HG02623 (cell line): ENCODE results near the gene TPD52L1.
"Not testable (repeated sequence)": the region's sequence is repeated elsewhere in the genome, so short reads cannot be mapped to it uniquely, and the experiment has no call there.

Experiments used
- ATAC-seq: cut with Tn5 transposase; IDR thresholded peaks from one replicate; pipeline ENCODE4 v1.9.1; 2021; ENCODE audit warnings: moderate library complexity; ENCODE audit not compliant: unreplicated experiment

TPD52L1 gene

DNA sequence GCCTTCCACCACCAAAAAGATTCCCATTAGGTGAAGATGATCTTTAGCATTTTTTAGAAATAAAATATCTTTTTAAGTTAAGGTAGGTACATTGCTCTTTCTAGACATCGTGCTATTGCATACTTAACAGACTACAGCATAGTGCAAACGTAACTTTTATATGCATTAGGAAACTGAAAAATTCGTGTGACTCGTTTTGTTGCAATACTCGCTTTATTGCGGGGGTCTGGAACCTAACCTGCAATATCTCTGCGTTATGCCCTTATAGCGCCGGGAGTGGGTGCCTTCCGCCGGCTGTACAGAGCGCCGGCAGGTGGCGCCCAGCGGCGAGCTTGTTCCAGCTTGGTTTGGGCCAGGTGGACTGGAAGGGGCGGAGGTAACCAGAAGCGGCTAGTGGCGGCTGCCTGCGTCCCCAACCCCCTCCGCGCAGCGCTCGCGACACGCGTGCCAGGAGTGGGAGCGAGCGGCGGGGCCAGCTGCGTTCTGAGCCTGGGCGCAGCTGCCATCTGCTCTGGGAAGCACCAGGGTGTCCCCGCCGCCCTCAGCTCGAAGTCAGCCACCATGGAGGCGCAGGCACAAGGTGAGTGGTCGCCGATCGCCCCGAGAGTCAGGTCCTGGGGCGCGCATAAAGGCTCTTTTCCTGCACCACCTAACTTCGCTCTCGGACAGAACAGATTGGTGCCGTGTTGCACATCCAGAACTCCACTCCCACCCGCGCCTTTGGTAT, at the start of gene TPD52L1:
TSS of gene TPD52L1 (plus strand) at position 383 of the 727 bp plus-strand sequence. CDS start at position 562, 179 bp downstream.
- ATAC-seq = peak; percentile 99

DNA sequence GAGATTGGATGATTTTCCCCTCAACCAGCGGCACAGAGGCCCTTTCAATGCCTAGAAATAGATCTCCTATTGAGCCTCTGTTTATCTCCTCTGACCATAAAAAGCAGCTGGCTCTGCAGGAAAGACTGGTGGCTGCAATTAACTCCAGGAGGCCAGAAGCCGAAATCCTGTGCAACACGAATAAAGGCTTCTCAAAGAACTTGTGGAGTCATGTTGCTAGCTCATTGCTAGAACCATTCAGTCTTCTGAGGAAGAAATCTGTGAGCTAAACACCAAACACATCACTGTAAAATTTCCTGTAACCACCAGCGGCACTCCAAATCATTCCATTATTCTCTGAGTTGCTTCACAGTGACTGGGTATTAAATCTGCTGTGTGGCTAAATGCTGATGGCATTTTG, 49.1 kb upstream of the TPD52L1 start:
- no peak for ATAC-seq

- no peak for ATAC-seq
Measured at GRCh38 chr6:125107048-125107447, 46.5 kb upstream of the TPD52L1 start.

DNA sequence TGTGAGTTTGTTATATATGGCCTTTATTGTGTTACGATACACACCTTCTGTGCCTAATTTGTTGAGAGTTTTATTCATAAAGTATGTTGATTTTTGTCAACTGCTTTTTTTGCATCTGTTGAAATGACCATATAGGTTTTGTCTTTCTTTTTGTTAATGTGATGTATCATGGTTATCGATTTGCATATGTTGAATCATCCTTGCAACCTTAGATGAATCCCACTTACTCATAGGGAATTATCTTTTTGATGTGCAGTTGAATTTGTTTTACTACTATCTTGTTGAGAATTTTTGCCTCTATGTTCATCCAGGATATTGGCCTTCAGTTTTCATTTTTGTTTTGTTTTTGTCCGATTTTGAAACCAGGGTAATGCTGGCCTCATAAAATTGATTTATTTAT, 45.7 kb upstream of the TPD52L1 start:
- no peak for ATAC-seq

DNA sequence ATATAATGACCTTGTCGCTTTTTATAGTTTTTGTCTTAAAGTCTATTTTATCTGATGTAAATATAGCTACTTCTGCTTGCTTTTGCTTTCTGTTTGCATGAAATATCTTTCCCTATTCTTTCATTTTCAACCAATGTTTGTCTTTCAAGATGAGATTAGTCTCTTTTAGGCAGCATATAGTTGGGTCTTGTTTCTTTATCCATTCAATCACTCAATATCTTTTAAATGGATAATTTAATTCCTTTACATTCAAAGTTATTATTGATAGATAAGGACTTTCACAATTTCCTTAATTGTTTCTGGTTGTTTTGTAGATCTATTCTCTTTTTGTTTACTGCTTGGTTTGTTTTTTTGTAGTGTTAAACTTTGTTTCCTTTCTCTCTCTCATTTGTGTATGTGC, 43.5 kb upstream of the TPD52L1 start:
- ATAC-seq = no peak

DNA sequence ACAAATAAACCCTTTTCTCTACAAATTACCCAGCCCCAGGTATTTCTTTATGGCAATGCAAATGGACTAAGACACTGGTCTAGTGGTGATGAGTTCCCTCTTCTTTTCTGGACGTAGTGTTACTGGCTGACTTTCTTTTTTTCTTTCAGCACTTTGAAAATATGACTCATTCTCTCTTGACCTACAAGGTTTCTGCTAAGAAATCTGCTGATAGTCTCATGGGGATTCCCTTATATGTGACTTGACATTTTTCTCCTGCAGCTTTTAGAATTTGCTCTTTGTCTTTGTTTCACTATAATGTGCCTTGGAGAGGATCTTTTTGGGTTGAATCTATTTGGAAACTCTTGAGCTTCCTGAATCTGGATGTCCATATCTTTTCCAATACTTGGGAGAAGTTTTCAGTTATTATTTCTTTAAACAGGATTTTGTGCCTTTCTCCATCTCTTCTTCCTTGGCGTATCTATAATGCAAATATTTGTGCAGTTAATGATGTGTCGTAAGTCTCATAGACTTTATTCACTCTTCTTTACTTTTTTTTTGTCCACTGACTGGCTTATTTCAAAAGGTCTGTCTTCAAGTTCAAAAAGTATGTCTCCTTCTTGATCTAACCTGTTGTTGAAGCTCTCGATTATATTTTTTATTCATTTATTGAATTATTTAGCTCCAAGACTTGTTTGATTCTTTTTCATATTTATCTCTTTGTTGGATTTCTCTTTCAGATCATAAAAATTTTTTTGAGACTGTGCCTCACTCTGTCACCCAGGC, 42.2 kb upstream of the TPD52L1 start:
- ATAC-seq = no peak

DNA sequence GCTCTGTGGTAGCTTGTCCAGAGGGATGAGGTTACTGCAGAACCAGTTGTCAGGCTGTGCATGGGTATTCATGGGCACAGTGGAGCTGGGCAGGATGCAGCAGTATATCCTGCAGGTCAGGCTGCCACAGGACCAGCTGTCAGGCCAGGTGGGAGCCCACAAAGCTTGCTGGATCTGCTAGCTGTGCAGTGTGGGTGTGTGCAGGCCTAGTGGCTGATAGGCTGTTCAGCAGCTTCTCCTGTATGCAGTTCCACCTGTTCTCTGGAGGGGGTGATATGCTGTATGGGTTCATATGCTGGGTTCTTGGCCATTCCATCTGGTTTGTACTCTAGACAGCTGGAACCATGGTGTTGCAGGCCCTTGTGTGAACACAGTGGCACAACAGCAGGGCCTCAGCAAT, 40.6 kb upstream of the TPD52L1 start:
- no peak for ATAC-seq

GRCh38 chr6:125114248-125114858, 39.2 kb upstream of the TPD52L1 start:
- ATAC-seq = peak; percentile 47

DNA sequence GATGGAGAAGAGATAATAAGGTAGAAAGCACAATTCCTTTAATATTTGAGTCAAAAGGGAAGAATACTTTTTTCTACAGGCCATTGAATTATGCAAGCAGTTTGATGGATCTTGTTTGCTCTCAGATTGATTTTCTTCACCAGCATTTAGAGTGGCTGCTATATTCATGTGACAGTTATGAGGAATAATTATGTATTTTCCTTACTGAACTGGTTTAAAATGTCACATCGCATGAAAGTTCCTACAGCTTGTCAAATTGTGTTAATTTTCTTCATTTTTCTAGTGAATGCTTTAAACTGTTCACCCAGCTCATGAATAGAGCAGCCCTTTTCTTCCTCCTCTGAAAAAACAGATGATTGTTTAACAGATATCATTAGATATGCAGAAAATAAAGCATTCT, 37.4 kb upstream of the TPD52L1 start:
- no peak for ATAC-seq

- ATAC-seq = no peak
Measured at GRCh38 chr6:125116710-125117109, 36.9 kb upstream of the TPD52L1 start.

DNA sequence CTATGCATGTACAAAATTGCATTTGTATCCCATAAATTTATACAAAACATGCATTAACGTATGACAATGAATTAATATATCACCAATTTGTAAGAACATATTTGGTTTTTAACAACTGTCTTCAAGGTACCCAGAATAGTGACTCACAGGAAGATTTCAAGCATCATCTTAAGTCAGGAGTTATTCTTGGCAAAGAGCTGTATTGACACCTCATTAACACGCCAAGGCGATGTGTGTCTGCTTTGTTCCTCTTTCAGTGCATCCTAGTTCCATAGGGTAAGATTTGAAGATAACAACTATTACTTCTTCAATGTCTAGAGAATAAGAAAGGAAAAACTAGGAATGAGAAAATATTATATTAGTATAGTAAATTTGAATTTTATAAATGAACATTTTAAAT, 35.8 kb upstream of the TPD52L1 start:
- no peak for ATAC-seq

GRCh38 chr6:125120054-125120590, 33.5 kb upstream of the TPD52L1 start:
- no peak for ATAC-seq

- ATAC-seq = no peak
Measured at GRCh38 chr6:125121894-125122293, 31.7 kb upstream of the TPD52L1 start.

- no peak for ATAC-seq
Measured at GRCh38 chr6:125123051-125123450, 30.5 kb upstream of the TPD52L1 start.

DNA sequence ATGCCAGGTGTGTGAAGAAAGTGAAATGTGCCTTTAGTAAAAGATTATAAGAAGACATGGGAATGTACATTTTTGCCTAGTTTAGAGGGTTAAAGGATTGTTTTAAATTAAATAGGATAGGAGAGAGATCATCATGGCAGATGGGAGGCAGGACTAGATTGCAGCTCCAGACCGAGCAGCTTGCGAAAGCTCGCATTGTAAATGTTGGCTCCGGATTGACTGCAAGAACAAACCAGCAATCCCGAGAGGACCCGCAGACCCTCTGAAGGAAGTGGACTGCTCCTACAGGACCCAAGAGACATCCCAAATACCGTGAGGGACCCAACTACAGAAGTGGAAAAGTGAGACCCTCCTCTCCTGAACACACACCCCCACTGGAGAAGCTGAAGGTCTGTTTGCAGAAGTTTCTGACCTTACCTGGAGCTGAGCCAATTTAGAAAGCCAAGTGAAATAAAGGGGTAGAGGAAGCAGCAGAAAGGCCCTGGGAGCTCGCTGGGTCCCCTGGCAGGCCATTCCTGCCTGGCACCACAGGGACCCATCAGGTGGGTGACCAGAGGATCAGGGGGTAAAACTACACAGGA, 30.0 kb upstream of the TPD52L1 start:
- no peak for ATAC-seq

DNA sequence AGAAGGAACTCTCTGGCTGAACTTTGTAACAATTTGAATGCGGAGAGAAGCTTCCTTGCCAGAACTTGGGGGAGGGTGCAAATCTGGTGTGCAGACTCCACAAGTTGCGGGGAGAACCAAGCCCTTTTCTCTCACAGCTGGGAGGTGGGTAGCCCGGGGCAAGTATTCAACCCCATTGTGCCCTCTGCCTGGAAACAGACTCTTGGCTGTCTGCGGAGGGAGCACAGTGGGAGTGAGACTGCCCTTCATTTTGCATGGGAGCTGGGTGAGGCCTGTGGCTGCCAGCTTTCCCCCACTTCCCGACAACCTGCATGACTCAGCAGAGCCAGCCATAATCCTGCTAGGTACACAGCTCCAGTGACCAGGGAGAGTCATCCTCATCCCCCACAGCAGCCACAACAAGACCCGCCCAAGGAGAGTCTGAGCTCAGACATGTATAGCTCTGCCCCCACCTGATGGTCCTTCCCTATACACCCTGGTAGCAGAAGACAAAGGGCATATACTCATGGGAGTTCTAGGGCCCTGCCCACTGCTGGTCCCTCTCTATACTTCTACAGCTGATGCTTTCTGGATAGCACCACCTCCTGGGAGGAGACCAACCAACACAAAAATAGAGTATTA, 29.4 kb upstream of the TPD52L1 start:
- no peak for ATAC-seq

DNA sequence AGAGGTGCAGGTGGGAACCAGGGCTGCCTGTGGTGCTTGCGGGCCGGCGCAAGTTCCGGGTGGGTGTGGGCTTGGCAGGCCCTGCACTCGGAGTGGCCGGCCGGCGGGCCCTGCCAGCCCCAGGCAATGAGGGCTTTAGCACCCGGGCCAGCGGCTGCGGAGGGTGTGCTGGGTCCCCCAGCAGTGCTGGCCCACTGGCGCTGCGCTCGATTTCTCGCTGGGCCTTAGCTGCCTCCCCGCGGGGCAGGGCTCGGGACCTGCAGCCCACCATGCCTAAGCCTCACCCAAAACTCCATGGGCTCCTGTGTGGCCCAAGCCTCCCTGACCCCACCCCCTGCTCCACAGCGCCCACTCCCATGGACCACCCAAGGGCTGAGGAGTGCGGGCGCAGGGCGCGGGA, 27.7 kb upstream of the TPD52L1 start:
- ATAC-seq = not testable (repeated sequence)

DNA sequence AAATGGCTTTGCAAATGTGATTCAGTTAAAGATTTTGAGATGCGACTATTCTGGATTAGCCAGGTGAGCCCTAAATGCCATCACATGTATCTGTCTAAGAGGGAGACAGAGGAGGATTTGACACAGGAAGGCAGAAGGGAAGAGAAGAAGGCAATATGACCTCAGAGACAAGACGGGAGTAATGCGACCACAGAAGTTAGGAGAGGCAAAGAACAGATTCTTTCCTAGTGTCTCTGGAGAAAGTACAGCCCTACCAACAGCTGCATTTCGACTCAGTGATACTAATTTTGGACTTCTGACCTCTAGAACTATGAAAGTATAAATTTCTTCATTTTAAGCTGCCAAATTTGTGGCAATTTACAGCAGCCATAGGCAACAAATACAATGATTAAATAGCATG, 24.2 kb upstream of the TPD52L1 start:
- no peak for ATAC-seq

GRCh38 chr6:125132058-125132457, 21.5 kb upstream of the TPD52L1 start:
- ATAC-seq = no peak

- ATAC-seq = no peak
Measured at GRCh38 chr6:125136378-125136777, 17.2 kb upstream of the TPD52L1 start.

GRCh38 chr6:125138083-125138482, 15.5 kb upstream of the TPD52L1 start:
- no peak for ATAC-seq
